Trophoblast cell (in vitro differentiated cells and primary cell): ENCODE measurements around the gene CDKN1B.

Source experiments
- DNase-seq, 2 donors: peaks; one replicate each; pipeline ENCODE4 v3.0.0-alpha.2; 2016
- H2AFZ ChIP-seq: 2 replicates; pipeline ENCODE4 v1.6.1; 2013; ENCODE audit warnings: low read length, moderate library complexity, mild to moderate bottlenecking; ENCODE audit not compliant: insufficient read depth, poor library complexity
- H2AK5ac ChIP-seq: 2 replicates; pipeline ENCODE4 v1.6.1; 2013; ENCODE audit warnings: mild to moderate bottlenecking, low read length
- H2BK120ac ChIP-seq: 2 replicates; pipeline ENCODE4 v1.6.1; 2013; ENCODE audit warnings: low read length, mild to moderate bottlenecking, moderate library complexity; ENCODE audit not compliant: insufficient read depth, poor library complexity
- H2BK12ac ChIP-seq: 2 replicates; pipeline ENCODE4 v1.6.1; 2013; ENCODE audit warnings: mild to moderate bottlenecking, low read length, moderate library complexity
- H2BK5ac ChIP-seq: 2 replicates; pipeline ENCODE4 v1.6.1; 2013; ENCODE audit warnings: low read length, low read depth, moderate library complexity, mild to moderate bottlenecking; ENCODE audit not compliant: poor library complexity
- H3K14ac ChIP-seq: 2 replicates; pipeline ENCODE4 v1.6.1; 2013; ENCODE audit warnings: mild to moderate bottlenecking, low read length
- H3K18ac ChIP-seq: 2 replicates; pipeline ENCODE4 v1.6.1; 2013; ENCODE audit warnings: mild to moderate bottlenecking, low read length
- H3K23ac ChIP-seq: 2 replicates; pipeline ENCODE4 v1.6.1; 2013; ENCODE audit warnings: low read length
- H3K27ac ChIP-seq: 2 replicates; pipeline ENCODE4 v1.5.1; 2013; ENCODE audit warnings: low read depth, mild to moderate bottlenecking, inconsistent platforms, low read length, moderate library complexity
- H3K27me3 ChIP-seq: 2 replicates; pipeline ENCODE4 v1.6.1; 2013; ENCODE audit warnings: inconsistent platforms, mild to moderate bottlenecking, low read length, moderate library complexity; ENCODE audit not compliant: insufficient read depth
- H3K36me3 ChIP-seq, 2 experiments: 1 replicate in 1 of 2; 2 replicates in 1 of 2; pipeline ENCODE4 v1.6.1; 2013; ENCODE audit warnings: low read length in 2 of 2, mild to moderate bottlenecking in 2 of 2, moderate library complexity in 1 of 2; ENCODE audit not compliant: insufficient read depth in 2 of 2, control insufficient read depth in 1 of 2
- H3K4ac ChIP-seq: 2 replicates; pipeline ENCODE4 v1.6.1; 2013; ENCODE audit warnings: low read depth, mild to moderate bottlenecking, low read length, moderate library complexity
- H3K4me1 ChIP-seq, 2 experiments: 1 replicate in 1 of 2; 2 replicates in 1 of 2; pipeline ENCODE4 v1.6.1; 2013; ENCODE audit warnings: low read length in 2 of 2, mild to moderate bottlenecking in 2 of 2, moderate library complexity in 1 of 2; ENCODE audit not compliant: insufficient read depth in 2 of 2, control insufficient read depth in 1 of 2
- H3K4me2 ChIP-seq: 2 replicates; pipeline ENCODE4 v1.6.1; 2013; ENCODE audit warnings: inconsistent platforms, mild to moderate bottlenecking, low read length, moderate library complexity
- H3K4me3 ChIP-seq: 2 replicates; pipeline ENCODE4 v1.5.1; 2013; ENCODE audit warnings: mild to moderate bottlenecking, low read depth, low read length, inconsistent platforms
- H3K79me1 ChIP-seq: one replicate; pipeline ENCODE4 v1.6.1; 2013; ENCODE audit warnings: low read length
- H3K79me2 ChIP-seq: 2 replicates; pipeline ENCODE4 v1.6.1; 2013; ENCODE audit warnings: low read length, mild to moderate bottlenecking; ENCODE audit not compliant: control insufficient read depth, insufficient read depth, poor library complexity
- H3K9ac ChIP-seq: 2 replicates; pipeline ENCODE4 v1.6.1; 2013; ENCODE audit warnings: mild to moderate bottlenecking, low read length
- H3K9me3 ChIP-seq: 2 replicates; pipeline ENCODE4 v1.6.1; 2013; ENCODE audit warnings: low read depth, mild to moderate bottlenecking, control low read depth, inconsistent platforms, low read length; ENCODE audit not compliant: insufficient read depth
- H4K12ac ChIP-seq: 2 replicates; pipeline ENCODE4 v1.6.1; 2013; ENCODE audit warnings: low read depth, mild to moderate bottlenecking, low read length, moderate library complexity
- H4K8ac ChIP-seq: 2 replicates; pipeline ENCODE4 v1.6.1; 2013; ENCODE audit warnings: low read depth, mild to moderate bottlenecking, low read length, moderate library complexity
- H4K91ac ChIP-seq: one replicate; pipeline ENCODE4 v1.6.1; 2013; ENCODE audit warnings: low read depth, mild to moderate bottlenecking, low read length, moderate library complexity
- WGBS: extraction: QIAGEN DNeasy Blood & Tissue Kit; methylation state at CpG from one replicate; pipeline ENCODE4 v1.1.7; 2013; ENCODE audit warnings: missing lambda C conversion rate; ENCODE audit not compliant: insufficient read length, insufficient coverage; ENCODE audit errors: extremely low coverage; 5-methylcytosine and 5-hydroxymethylcytosine counted together

CDKN1B gene

DNA sequence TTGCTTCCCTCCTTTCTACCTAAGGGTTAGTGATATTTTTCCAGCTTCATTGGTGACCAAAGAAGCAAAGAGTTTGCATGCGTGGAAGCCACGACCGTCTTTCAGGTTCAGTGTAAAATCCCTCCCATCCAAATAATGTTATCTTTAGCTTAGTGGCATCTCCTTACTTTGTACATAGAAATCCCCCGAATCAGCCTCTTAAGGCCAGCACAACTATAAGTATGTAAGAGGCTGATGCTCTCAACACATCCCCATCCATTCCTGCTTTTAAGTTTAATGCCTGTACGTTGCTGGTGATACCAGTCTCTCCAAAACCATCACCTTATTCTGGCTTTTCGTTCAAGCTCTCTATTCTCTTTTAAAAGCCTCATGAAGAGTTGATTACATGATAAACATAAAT lies 14.6 kb downstream of the CDKN1B start:
- no peak overlapping the region for H4K12ac ChIP-seq
- H3K4ac ChIP-seq = no peak overlapping the region
- H4K8ac ChIP-seq = no peak overlapping the region
- H2AK5ac ChIP-seq = no peak overlapping the region
- H3K14ac ChIP-seq = no peak overlapping the region
- no peak overlapping the region for H2BK5ac ChIP-seq
- H4K91ac ChIP-seq = no peak overlapping the region
- no peaks in the 10 kb centered on the region for H3K27me3 ChIP-seq
- no peak overlapping the region for H3K23ac ChIP-seq
- no peaks in the 10 kb centered on the region for H3K36me3 ChIP-seq
- no peak overlapping the region for H2BK120ac ChIP-seq
- H3K4me1 ChIP-seq = no peaks in the 10 kb centered on the region
- H3K9ac ChIP-seq = no peak overlapping the region
- no peak overlapping the region for H3K18ac ChIP-seq
- no peak overlapping the region for H2AFZ ChIP-seq
- no peak overlapping the region for H2BK12ac ChIP-seq
- H3K27ac ChIP-seq = no peak overlapping the region
- no peak overlapping the region for H3K4me3 ChIP-seq
- no peak overlapping the region for H3K4me2 ChIP-seq
- WGBS = no CpG with 5 or more reads among the region's 6 CpGs
- H3K9me3 ChIP-seq = no peaks in the 10 kb centered on the region
- DNase-seq = no peak
- H3K79me1 ChIP-seq = no peaks in the 10 kb centered on the region
- H3K79me2 ChIP-seq = no peaks in the 10 kb centered on the region

DNA sequence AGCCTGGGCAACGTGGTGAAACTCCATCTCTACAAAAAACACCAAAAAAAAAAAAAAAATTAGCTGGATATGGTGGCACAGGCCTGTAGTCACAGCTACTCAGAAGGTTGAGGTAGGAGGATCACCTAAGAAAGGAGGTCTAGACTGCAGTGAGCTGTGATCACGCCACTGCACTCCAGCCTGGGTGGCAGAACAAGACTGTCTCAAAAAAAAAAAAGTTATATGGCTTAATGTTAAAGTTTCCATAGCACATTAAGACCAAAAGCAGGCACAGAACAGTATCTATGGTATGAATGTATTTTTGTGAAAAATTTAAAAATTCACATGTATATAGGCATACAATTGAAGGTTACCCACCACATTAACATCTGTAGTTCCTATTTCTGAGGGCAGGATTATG lies 15.9 kb downstream of the CDKN1B start:
- H3K9ac ChIP-seq = no peak overlapping the region
- no peak overlapping the region for H4K91ac ChIP-seq
- no peak overlapping the region for H2BK12ac ChIP-seq
- H2AFZ ChIP-seq = no peak overlapping the region
- H3K18ac ChIP-seq = no peak overlapping the region
- no peak overlapping the region for H3K27ac ChIP-seq
- no peaks in the 10 kb centered on the region for H3K79me1 ChIP-seq
- no peaks in the 10 kb centered on the region for H3K9me3 ChIP-seq
- H2BK120ac ChIP-seq = no peak overlapping the region
- WGBS = no CpG with 5 or more reads among the region's 2 CpGs
- H3K79me2 ChIP-seq = no peaks in the 10 kb centered on the region
- H3K36me3 ChIP-seq = no peaks in the 10 kb centered on the region
- H4K12ac ChIP-seq = no peak overlapping the region
- H3K4me1 ChIP-seq = no peaks in the 10 kb centered on the region
- no peaks in the 10 kb centered on the region for H3K27me3 ChIP-seq
- H3K23ac ChIP-seq = no peak overlapping the region
- no peak overlapping the region for H3K4ac ChIP-seq
- no peak for DNase-seq
- H4K8ac ChIP-seq = no peak overlapping the region
- no peak overlapping the region for H2AK5ac ChIP-seq
- H3K4me2 ChIP-seq = no peak overlapping the region
- no peak overlapping the region for H3K4me3 ChIP-seq
- no peak overlapping the region for H3K14ac ChIP-seq
- H2BK5ac ChIP-seq = no peak overlapping the region

DNA sequence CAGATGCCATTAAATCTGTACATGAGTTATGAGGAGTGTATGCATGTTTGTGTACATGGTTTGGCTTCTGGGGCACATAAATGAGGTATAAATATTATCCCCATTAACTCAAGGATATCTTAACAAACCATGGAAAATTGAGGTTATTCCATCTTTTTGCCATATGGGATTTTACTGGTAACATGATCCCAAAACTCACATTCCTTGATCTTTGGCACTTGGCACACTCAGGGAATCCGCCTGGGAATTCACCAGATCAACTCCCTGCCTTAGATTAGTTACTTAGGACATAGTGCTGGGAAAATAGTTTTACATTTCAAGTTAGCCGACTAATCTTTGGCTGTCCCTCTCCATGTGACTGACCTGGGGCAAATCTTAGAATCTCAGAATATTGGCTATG lies 16.9 kb downstream of the CDKN1B start:
- Histone ChIP-seq H3K27me3 (no peaks in the 10 kb centered on the region), H3K9ac (no peak overlapping the region), H3K4ac (no peak overlapping the region), H2BK120ac (no peak overlapping the region), H2AFZ (no peak overlapping the region), H3K14ac (no peak overlapping the region), H3K79me1 (no peaks in the 10 kb centered on the region), H4K91ac (no peak overlapping the region), H4K8ac (no peak overlapping the region), H3K4me3 (no peak overlapping the region), H2BK12ac (no peak overlapping the region), H3K36me3 (no peaks in the 10 kb centered on the region), H4K12ac (no peak overlapping the region), H3K23ac (no peak overlapping the region), H2BK5ac (no peak overlapping the region), H2AK5ac (no peak overlapping the region), H3K9me3 (no peaks in the 10 kb centered on the region), H3K18ac (no peak overlapping the region), H3K79me2 (no peaks in the 10 kb centered on the region), H3K27ac (no peak overlapping the region), H3K4me1 (no peaks in the 10 kb centered on the region), H3K4me2 (no peak overlapping the region)
- no CpG with 5 or more reads among the region's 2 CpGs for WGBS
- no peak for DNase-seq

DNA sequence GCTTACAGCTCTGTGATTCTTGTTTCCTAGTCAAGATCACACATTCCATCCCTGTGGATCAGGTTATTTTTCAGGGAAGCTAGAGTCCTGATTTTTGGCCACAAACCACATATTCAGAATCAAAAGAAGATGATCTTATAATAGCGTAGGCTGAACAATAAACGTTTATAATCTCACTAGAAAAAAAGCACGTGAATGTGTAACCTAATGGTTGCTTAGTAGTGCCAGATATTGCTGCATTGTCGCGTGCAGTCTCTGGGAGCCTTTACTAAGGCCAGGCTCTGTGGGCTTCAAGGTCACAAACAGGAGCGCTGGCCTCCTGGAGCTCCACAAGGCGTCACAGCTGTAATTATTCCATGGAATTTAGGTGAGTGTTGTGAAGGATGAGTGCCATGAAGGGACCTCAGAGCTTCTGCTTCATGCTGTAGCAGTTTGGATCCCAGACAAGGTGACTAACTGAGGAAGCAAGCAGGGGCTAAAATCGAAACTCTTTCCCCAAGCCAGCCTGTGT lies 17.4 kb downstream of the CDKN1B start:
- WGBS = no CpG with 5 or more reads among the region's 8 CpGs
- no peak overlapping the region for H3K9ac ChIP-seq
- H3K79me2 ChIP-seq = no peaks in the 10 kb centered on the region
- H2AK5ac ChIP-seq = no peak overlapping the region
- H4K91ac ChIP-seq = no peak overlapping the region
- H3K18ac ChIP-seq = no peak overlapping the region
- no peak overlapping the region for H2BK5ac ChIP-seq
- no peaks in the 10 kb centered on the region for H3K36me3 ChIP-seq
- H3K4ac ChIP-seq = no peak overlapping the region
- no peak overlapping the region for H3K27ac ChIP-seq
- H3K23ac ChIP-seq = no peak overlapping the region
- H3K79me1 ChIP-seq = no peaks in the 10 kb centered on the region
- H4K8ac ChIP-seq = no peak overlapping the region
- DNase-seq = no peak
- H3K4me3 ChIP-seq = no peak overlapping the region
- H3K14ac ChIP-seq = no peak overlapping the region
- H3K4me2 ChIP-seq = no peak overlapping the region
- no peak overlapping the region for H2BK120ac ChIP-seq
- H4K12ac ChIP-seq = no peak overlapping the region
- no peak overlapping the region for H2BK12ac ChIP-seq
- no peaks in the 10 kb centered on the region for H3K4me1 ChIP-seq
- H2AFZ ChIP-seq = no peak overlapping the region
- H3K27me3 ChIP-seq = no peaks in the 10 kb centered on the region
- H3K9me3 ChIP-seq = no peaks in the 10 kb centered on the region
